DMS114 treated with DMSO at 0.1 percent for 48 hours (cell line): Measurements from ENCODE around the gene FCMR.

Experiments used
- DNase-seq: peaks from one replicate; lab custom pipeline; 2025; ENCODE audit not compliant: unreplicated experiment; lab: John Stamatoyannopoulos, UW

The FCMR gene, protein sequence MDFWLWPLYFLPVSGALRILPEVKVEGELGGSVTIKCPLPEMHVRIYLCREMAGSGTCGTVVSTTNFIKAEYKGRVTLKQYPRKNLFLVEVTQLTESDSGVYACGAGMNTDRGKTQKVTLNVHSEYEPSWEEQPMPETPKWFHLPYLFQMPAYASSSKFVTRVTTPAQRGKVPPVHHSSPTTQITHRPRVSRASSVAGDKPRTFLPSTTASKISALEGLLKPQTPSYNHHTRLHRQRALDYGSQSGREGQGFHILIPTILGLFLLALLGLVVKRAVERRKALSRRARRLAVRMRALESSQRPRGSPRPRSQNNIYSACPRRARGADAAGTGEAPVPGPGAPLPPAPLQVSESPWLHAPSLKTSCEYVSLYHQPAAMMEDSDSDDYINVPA

DNA sequence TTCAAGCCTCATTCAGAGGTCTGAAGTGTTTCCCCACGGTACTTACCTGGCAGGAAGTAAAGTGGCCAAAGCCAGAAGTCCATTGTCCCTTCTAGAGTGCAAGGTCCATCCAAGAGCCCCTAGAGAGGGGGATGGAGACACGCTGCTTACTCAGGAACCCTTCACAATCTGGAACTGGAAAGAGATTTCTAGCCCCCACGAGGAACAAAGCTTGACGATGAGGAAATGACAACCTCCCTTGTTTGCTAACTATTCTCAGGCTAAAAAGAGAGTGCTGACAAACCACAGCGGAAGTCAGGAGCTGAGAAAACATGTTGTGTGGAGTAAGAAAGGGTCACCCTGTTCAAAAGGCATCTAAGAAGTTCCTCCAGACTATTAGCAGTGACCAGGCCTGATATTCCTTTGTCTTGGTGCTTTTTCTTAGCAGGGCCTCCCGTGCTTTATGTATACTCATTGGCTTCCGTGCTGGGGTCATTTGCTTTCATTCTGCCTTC lies at the start of gene FCMR:
Gene FCMR (minus strand): TSS at position 170 of the 494 bp plus-strand sequence. CDS start 87 bp downstream, at position 83.
- DNase-seq = no peak

DNA sequence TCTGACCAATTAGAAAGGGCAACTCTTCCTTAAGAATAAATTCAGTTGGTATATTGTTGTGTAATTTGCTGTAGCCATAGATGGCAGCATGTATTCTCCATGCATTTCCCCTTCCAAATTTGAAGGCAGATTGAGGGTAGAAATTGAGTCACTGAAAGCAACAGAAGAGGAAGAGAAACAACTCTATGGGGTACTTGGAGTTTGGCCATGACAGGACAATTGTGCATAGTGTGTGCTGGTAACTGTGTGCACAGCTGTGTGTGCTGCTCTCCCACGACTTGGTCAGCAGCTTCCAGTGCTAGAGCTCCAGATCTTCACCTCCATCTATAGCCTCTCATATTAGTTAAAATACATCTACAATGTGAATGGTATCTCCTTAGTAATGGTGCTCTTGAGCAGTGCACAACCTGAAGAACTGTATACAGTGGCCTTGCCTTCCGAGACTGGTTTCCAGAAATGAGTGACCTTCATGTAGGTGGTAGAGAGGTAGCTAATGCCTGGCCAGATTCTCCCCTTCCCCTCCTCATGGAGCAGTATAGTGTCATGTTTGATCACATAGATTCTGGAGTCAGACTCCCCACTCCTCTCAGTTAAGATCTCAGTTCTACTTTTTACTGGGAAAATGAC lies 49.4 kb upstream of the FCMR start:
- DNase-seq = no peak

- no peak for DNase-seq
Measured at GRCh38 chr1:206970446-206970845, 48.7 kb upstream of the FCMR start, which contains the start of gene FCAMR. Gene FCAMR, minus strand, starts transcription at chr1:206970460. Its CDS starts 335 bp downstream, at chr1:206970125.

DNA sequence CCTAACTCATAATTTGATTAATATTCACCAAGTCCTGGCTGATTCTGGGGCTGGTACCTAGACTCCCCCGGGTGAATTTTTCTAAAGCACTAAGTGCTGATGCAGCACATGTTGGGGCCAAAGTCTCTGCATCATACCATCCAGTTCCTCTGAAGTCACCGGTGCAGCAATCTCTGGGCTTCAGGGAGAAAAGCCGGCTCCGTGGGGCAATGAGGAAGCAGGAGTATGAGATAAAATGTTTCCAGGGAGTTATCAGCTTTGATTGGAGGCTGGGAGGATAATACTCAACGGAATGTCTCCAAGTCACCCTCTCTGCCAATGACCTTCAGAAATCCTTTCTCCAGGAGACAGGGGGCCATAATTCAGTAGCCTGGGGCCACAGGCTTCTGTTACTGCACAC lies 47.3 kb upstream of the FCMR start:
- DNase-seq = no peak

GRCh38 chr1:206967096-206967849 lies 45.5 kb upstream of the FCMR start:
- DNase-seq = no peak

GRCh38 chr1:206965781-206966180 lies 44.0 kb upstream of the FCMR start:
- DNase-seq = no peak

GRCh38 chr1:206963740-206964139 lies 42.0 kb upstream of the FCMR start:
- no peak for DNase-seq

- DNase-seq = no peak
Measured at GRCh38 chr1:206963119-206963712, 41.5 kb upstream of the FCMR start.

DNA sequence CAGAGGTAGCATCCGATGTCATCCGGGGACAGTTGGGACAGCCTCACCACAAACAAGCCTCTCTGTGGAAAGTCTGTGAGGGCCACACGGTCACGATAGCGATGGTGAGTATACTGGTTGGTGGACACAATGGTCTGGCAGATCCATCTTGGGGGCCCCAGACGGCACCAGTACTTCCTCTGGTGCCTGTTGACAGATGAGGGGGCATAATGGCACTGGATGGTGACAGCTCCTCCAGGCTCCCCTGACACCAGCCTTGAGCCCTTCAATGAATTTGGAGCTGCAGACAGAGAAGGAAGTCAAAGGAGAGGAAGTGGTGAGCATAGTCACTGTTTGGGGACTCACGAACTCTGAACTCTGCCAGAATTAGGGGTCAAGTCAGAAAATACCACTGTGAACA lies 40.5 kb upstream of the FCMR start:
- no peak for DNase-seq

DNA sequence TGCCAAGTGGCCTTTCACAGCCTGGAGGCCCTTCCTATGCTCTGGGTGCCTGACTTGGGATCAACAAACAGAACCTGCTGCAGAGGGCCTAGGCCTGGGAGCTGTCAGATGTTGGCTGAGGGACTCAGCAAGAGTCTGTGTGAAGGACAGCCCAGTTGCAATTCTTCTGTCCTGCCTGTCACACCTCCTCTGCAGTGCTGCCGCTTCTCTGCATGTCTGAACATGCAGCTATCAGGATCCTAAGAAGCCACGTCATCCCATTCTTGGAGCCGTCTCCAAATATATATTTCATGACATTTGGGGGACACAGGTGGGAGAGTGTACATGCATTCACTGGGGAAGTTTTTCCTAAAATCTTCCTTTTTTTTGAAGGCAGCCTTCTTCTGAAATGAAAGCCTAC lies 39.9 kb upstream of the FCMR start:
- no peak for DNase-seq

DNA sequence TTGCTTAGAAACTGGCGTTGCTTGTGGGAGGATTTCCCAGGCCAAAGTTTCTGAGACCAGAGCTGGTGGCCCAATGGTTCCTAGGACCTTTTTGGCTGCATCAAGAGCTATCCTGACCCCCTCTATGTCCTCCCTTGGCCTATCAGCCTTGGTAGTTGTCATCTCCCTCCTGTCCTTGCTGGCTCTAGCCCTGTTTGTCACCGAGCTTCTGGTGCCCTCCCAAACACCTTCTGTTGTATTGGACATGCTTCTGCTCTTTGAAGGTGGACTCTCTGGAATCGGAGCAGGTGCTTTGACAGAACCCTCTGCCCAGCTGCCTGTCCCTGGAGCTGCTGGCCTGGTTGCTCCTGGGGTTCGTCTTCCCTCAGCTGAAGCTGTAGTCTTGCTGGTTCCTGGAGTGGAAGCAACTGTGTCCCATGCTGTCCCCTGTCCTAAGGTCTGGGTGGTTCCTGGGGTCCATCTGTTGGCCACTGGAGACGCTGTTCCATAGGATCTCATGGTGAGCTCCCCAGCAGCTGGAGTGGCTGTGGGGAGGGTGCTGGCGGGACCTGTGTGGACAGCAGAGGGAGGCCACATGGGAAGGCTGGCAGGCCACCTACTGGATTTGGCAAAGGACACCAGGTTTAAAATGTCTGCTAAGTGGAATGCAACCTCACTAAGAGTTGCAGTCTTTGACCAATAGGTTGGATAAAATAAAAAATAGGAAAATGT lies 39.1 kb upstream of the FCMR start:
- DNase-seq = no peak

DNA sequence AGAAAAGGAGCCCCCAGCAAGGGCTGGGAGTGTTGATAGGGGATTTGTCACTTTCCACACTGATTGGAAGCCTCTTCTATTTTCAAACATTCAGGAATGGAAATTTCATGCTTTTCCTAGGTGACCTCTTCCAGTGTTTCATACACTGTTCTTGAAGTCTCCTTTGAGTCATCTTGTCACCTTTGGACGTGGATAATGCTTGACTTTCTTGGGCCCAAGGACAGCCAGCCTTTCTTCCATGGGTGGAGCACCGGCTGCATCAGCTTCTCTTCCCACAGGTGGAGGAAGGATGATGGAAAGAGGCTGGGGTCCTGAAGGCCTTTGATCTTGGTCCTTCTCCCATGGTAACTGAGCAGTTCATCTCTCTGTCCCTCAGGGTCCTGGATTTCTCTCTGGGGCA lies 36.4 kb upstream of the FCMR start:
- DNase-seq = no peak

GRCh38 chr1:206957639-206958038 lies 35.9 kb upstream of the FCMR start:
- no peak for DNase-seq

GRCh38 chr1:206955476-206956451 lies 34.0 kb upstream of the FCMR start:
- DNase-seq = no peak

DNA sequence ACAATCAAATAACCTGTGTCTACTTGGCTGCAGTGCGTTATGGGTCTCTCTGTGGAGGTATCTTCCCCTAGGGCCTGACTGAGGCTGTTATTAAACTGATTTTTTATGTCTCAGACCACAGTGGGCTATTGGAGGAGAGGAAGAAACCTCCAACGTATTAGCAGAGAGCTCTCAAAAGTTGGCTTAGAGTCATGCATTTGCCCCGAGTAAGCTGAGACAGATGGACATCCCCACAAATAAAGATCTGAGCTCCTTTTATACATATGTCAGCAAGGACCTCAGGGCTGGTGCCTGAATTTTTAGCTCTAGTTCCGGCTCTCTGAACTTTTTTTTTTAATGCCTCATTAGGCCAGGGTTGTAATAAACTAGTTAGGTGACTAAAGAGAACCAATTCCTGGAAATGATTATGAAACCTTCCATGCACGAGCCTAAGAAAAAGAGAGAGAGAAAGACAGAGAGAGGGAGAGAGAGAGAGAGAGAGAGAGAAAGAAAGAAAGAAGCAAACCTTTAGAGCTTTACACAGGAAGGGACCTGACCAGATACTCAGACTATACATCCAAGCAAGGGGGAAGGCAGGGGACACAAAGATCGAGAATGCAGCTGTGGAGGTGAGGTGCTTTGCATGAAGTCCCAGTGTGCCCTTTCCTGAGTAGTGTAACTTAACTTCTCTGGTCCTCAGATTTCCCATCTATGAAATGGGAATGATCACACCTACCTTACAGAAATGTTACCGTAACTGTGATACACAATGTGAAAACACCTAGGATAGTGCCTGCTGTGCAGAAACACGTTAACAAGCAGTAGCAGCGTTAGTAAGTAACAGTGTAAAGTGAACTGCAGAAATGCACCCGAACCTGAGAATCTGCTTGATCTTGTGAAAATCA lies 33.0 kb upstream of the FCMR start:
- DNase-seq = no peak

DNA sequence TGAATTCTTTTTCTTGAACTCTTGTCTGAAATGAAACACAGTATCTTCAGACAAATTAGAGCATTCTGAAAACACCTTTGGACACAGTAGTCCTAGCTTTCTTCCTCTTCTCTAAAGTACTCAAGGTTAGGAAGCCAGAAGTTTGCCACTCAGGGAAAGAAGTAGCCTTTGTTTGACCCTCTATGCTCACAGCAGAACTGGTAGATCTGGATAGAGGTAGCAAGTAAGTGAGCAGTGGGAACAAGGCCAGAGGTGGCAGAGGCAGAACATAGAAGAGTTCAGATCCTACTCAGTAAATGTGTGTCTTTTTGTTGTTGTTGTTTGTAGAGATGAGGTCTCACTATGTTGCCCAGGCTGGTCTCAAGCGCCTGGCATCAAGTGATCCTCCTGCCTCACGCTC lies 31.9 kb upstream of the FCMR start:
- DNase-seq = no peak

- no peak for DNase-seq
Measured at GRCh38 chr1:206953126-206953525, 31.4 kb upstream of the FCMR start.

GRCh38 chr1:206952171-206952570 lies 30.4 kb upstream of the FCMR start:
- DNase-seq = no peak
